GM23338 (cell line): ENCODE measurements around the gene NCBP3. TPM values are rescaled to one million over a fixed set of nuclear protein-coding genes. Genes with fewer than 3 reads are reported as not detected.

Experiments
- ATAC-seq: fragments of 200-7000 bp; cut with Tn5 transposase; 3 replicates; pipeline ENCODE4 v1.9.1; 2020
- DNase-seq: peaks from one replicate; pipeline ENCODE4 v3.0.0-alpha.2; 2015; ENCODE audit warnings: low spot score
- H2AFZ ChIP-seq: fragments of 200-600 bp; sonication (generic); 2 replicates; pipeline ENCODE4 v1.8.0; 2016; ENCODE audit warnings: antibody characterized with exemption, mild to moderate bottlenecking, moderate library complexity
- H3F3A ChIP-seq: fragments of 200-600 bp; sonication (generic); replicated peaks from 2 replicates; pipeline ENCODE4 v1.8.0; 2017; ENCODE audit warnings: antibody characterized with exemption, mixed run types, low read depth
- H3K27ac ChIP-seq: fragments of 200-600 bp; sonication (generic); 2 replicates; pipeline ENCODE4 v1.6.1; 2016; ENCODE audit warnings: low read depth
- H3K27me3 ChIP-seq: fragments of 200-600 bp; sonication (generic); 2 replicates; pipeline ENCODE4 v1.8.0; 2016; ENCODE audit warnings: mild to moderate bottlenecking, mixed run types, moderate library complexity; ENCODE audit not compliant: insufficient read depth
- H3K36me3 ChIP-seq: fragments of 200-600 bp; sonication (generic); 2 replicates; pipeline ENCODE4 v1.8.0; 2016; ENCODE audit warnings: mild to moderate bottlenecking; ENCODE audit not compliant: insufficient read depth
- H3K4me1 ChIP-seq: fragments of 200-600 bp; sonication (generic); 2 replicates; pipeline ENCODE4 v1.8.0; 2016; ENCODE audit warnings: mild to moderate bottlenecking, moderate library complexity; ENCODE audit not compliant: insufficient read depth
- H3K4me2 ChIP-seq: fragments of 200-600 bp; sonication (generic); 2 replicates; pipeline ENCODE4 v1.7.1; 2017; ENCODE audit warnings: mixed run types
- H3K4me3 ChIP-seq: fragments of 200-600 bp; sonication (generic); 2 replicates; pipeline ENCODE4 v1.6.1; 2016; ENCODE audit warnings: mixed run types
- H3K79me2 ChIP-seq: fragments of 200-600 bp; sonication (generic); replicated peaks from 2 replicates; pipeline ENCODE4 v1.8.0; 2017; ENCODE audit warnings: mild to moderate bottlenecking; ENCODE audit not compliant: insufficient read depth
- H3K9me2 ChIP-seq: fragments of 200-600 bp; sonication (generic); 2 replicates; pipeline ENCODE4 v1.8.0; 2017; ENCODE audit not compliant: insufficient read depth
- H4K20me1 ChIP-seq: fragments of 200-600 bp; sonication (generic); replicated peaks from 2 replicates; pipeline ENCODE4 v1.8.0; 2017; ENCODE audit warnings: mild to moderate bottlenecking; ENCODE audit not compliant: insufficient read depth
- H3K27ac Mint-ChIP-seq: 2 replicates; pipeline ENCODE4 v1.8.0; 2020; ENCODE audit warnings: inconsistent platforms, mild to moderate bottlenecking, moderate library complexity, mixed read lengths
- H3K27me3 Mint-ChIP-seq: 3 replicates; pipeline ENCODE4 v1.8.0; 2022; ENCODE audit warnings: low read depth, mild to moderate bottlenecking, moderate library complexity, mixed read lengths, inconsistent platforms; ENCODE audit not compliant: insufficient read depth, poor library complexity
- H3K36me3 Mint-ChIP-seq: 3 replicates; pipeline ENCODE4 v1.8.0; 2021; ENCODE audit warnings: low read depth, mild to moderate bottlenecking, inconsistent platforms, moderate library complexity, mixed read lengths
- H3K4me1 Mint-ChIP-seq: 3 replicates; pipeline ENCODE4 v1.8.0; 2020; ENCODE audit warnings: mild to moderate bottlenecking, inconsistent platforms, mixed read lengths
- H3K4me3 Mint-ChIP-seq: 3 replicates; pipeline ENCODE4 v1.8.0; 2021; ENCODE audit warnings: moderate library complexity, mild to moderate bottlenecking, inconsistent platforms, mixed read lengths
- H3K9me3 Mint-ChIP-seq: 3 replicates; pipeline ENCODE4 v1.8.0; 2020; ENCODE audit warnings: moderate library complexity, mild to moderate bottlenecking, inconsistent platforms, mixed read lengths
- CTCF ChIP-seq, 2 experiments: fragments of 200-600 bp in 1 of 2; sonication (generic) in 1 of 2; conservative IDR thresholded peaks; 2 replicates each; pipeline versions ENCODE4 v1.5.1 to v1.6.1; 2016 to 2017; ENCODE audit warnings: antibody characterized with exemption in 2 of 2, low read depth in 2 of 2, mild to moderate bottlenecking in 2 of 2, moderate library complexity in 1 of 2
- EZH2 ChIP-seq: fragments of 200-600 bp; sonication (generic); IDR thresholded peaks from one replicate; pipeline ENCODE4 v1.8.0; 2017; ENCODE audit warnings: antibody characterized with exemption, mild to moderate bottlenecking, low read depth; ENCODE audit not compliant: unreplicated experiment
- JUNB ChIP-seq: IDR thresholded peaks from one replicate; pipeline ENCODE4 v1.6.1; 2016; ENCODE audit warnings: antibody characterized with exemption; ENCODE audit not compliant: unreplicated experiment
- REST ChIP-seq: IDR thresholded peaks from one replicate; pipeline ENCODE4 v1.6.1; 2018; ENCODE audit warnings: antibody characterized with exemption; ENCODE audit not compliant: unreplicated experiment
- ZNF462 ChIP-seq: fragments of 250-450 bp; sonication (Bioruptor Pico); IDR thresholded peaks from 2 replicates; pipeline ENCODE4 v1.5.0; 2020; ENCODE audit warnings: mild to moderate bottlenecking, moderate library complexity
- polyA plus RNA-seq: library from polyadenylated mRNA; unstranded; fragments of >200 nt; fragmentation: Nextera tagmentation; extraction: Ambion mirVana; gene quantifications from 2 replicates; pipeline ENCODE4 v1.2.1, GENCODE V29; 2016
- total RNA-seq: library from RNA; depleted of rRNA; stranded (reverse); fragments of >200 nt; shearing (Covaris generic); gene quantifications from 2 replicates; pipeline ENCODE4 v1.2.3, GENCODE V29; 2014

Gene NCBP3
- total and polyA plus RNA-seq, 2 experiments from 2014 or later: 35.5 to 42.8 TPM

GRCh38 chr17:3802461-3803307 is 43.4 kb downstream of the NCBP3 start:
- H3K4me2 ChIP-seq: no peak overlapping the region
- no peak for DNase-seq
- no peaks in the 10 kb centered on the region for H3K9me2 ChIP-seq
- ATAC-seq: no peak
- H3K27ac ChIP-seq: no peak overlapping the region; the same call in 1 of the 2 replicates
- peaks cover 4% of the 10 kb centered on the region for H3F3A ChIP-seq
- H3K4me1 ChIP-seq: no peaks in the 10 kb centered on the region
- H3K36me3 ChIP-seq: peaks cover 11% of the 10 kb centered on the region; the same call in 1 of the 2 replicates
- peaks cover 4% of the 10 kb centered on the region for H4K20me1 ChIP-seq
- Mint-ChIP-seq H3K9me3 (no peaks in the 10 kb centered on the region), H3K36me3 (peaks cover 12% of the 10 kb centered on the region), H3K4me1 (no peaks in the 10 kb centered on the region), H3K27ac (no peak overlapping the region), H3K4me3 (no peak overlapping the region), H3K27me3 (peaks cover 5% of the 10 kb centered on the region)
- no peaks in the 10 kb centered on the region for H3K27me3 ChIP-seq
- TF ChIP-seq CTCF (conservative IDR thresholded peaks at IDR 0.05; ENCODE audit: low read depth in 2 of 2): no peak
- TF ChIP-seq REST: no peak
- no peak for TF ChIP-seq ZNF462 (CRISPR knock-in tag)
- TF ChIP-seq JUNB: no peak
- no peak for TF ChIP-seq EZH2
- H2AFZ ChIP-seq: no peak overlapping the region
- no peaks in the 10 kb centered on the region for H3K79me2 ChIP-seq
- no peak overlapping the region for H3K4me3 ChIP-seq
